GM15510 (cell line): Measurements from ENCODE around the gene MAGEB4.

Source experiments
- POLR2A ChIP-seq: IDR thresholded peaks from 3 replicates; pipeline ENCODE4 v1.6.1; 2011; ENCODE audit warnings: borderline replicate concordance; ENCODE audit not compliant: insufficient read length; ENCODE audit errors: extremely low read depth

The MAGEB4 gene, protein sequence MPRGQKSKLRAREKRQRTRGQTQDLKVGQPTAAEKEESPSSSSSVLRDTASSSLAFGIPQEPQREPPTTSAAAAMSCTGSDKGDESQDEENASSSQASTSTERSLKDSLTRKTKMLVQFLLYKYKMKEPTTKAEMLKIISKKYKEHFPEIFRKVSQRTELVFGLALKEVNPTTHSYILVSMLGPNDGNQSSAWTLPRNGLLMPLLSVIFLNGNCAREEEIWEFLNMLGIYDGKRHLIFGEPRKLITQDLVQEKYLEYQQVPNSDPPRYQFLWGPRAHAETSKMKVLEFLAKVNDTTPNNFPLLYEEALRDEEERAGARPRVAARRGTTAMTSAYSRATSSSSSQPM

DNA sequence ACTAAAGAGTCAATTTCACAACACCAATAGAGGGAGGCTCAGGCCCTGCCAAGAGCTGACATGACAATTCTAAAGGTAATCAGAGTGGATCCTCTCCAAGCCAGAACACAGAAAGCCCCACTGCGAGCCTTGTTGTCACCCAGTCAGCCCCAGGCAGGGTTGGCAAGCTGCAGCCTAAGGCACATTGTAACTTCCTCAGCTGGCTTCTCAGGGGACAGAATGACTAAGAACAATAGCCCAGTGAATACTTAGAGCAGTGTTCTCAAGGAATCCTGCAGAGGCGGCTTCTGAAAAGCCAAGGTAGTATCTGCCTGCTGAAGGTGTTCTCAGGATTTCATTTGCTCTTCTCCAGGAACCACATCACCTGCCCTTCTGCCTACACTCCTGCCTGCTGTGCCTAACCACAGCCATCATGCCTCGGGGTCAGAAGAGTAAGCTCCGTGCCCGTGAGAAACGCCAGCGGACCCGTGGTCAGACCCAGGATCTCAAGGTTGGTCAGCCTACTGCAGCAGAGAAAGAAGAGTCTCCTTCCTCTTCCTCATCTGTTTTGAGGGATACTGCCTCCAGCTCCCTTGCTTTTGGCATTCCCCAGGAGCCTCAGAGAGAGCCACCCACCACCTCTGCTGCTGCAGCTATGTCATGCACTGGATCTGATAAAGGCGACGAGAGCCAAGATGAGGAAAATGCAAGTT, at the start of gene MAGEB4:
MAGEB4 (plus strand) TSS at position 277 of the 692 bp plus-strand sequence; CDS start at position 413, 136 bp downstream.
- no peak for TF ChIP-seq POLR2A

DNA sequence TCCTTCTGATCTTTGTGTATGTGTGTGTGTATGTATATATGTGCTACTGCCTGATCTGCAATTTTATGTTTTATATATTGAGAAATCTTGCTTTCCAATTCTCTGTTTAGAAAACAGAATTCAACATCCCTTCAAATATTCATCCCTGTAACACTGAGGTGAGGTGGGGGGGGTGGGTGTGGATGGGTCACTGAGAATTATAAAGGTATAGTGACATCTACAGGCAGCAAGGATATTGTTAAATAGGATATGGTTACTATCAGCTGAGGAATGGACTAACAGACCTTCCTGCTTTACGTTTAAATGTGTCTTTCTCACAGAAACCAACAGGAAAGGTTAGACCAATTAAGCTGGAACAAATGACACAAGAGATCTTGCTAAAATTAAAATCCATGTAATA, 45.5 kb upstream of the MAGEB4 start:
- TF ChIP-seq POLR2A = no peak

DNA sequence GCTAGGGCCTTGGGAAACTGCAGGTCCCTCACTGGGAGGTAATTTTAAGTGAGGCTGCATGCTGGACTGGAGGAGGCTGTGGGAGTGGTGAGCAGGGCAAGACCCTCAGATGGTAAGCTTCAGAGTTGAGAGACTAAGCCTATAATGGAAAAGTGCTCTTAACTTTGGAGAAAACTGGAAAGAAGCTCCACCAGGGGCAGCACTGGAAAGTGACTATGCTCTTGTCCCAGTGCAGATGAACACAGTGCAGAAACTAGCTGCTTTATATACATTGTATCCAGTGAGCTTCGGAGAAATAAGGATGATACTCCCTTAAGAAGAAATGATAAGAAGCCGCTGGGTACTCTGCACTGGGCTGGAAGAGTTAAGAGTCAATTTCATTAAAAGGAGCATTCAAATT, 29.6 kb upstream of the MAGEB4 start:
- no peak for TF ChIP-seq POLR2A

DNA sequence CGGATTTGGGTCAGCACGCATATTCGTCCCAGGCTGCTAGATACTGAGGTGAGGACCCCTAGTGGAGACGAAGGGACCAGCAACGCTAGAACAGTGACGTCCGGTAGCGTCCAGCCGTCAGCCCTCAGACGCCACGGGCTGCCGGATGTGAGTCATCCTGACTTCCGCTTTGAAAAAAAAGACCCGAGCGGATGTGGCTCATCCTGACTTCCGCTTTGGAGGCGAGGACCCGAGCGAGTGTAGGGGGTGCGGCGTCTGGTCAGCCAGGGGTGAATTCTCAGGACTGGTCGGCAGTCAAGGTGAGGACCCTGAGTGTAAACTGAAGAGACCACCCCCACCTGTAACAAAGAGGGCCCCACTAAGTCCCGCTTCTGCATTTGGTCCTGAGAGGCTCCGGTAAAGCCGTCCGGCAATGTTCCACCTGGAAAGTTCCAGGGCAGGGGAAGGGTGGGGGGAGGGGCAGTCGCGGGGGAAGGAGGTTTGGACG, 26.4 kb upstream of the MAGEB4 start, which contains the start of gene MAGEB2:
MAGEB2 (plus strand) TSS at position 207 of the 487 bp plus-strand sequence. CDS start 3,018 bp downstream, outside the sequence.
- no peak for TF ChIP-seq POLR2A

DNA sequence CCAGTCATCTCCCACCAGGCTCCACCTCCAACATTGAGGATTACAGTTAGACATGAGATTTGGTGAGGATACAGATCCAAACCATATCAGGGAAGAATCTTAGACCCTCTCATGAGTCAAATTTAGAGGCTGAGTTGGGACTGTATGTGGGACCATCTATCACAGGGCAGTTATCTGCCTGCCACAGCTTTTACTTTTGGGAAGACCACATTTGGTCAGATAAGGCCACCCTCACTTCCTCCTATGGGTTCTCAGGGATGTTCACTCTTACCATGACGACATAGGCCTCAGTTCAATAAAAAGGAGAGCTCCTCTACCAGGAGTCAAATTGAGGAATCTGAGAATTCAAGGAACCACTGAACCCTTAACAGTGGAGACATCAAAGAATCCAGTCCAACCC, 24.3 kb upstream of the MAGEB4 start:
- TF ChIP-seq POLR2A = no peak

DNA sequence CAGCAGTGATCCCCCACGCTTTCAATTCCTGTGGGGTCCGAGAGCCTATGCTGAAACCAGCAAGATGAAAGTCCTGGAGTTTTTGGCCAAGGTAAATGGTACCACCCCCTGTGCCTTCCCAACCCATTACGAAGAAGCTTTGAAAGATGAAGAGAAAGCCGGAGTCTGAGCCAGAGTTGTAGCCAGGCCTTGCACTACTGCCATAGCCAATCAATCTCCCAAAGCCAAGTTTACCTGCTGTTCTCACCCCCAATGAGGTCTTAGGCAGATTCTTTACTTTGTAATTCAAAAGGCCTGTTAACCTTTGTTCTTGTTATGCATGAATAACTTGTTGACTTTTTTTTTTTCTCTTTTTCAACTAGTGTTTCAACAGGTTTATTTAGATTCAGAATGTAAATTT, 22.4 kb upstream of the MAGEB4 start:
- no peak for TF ChIP-seq POLR2A

DNA sequence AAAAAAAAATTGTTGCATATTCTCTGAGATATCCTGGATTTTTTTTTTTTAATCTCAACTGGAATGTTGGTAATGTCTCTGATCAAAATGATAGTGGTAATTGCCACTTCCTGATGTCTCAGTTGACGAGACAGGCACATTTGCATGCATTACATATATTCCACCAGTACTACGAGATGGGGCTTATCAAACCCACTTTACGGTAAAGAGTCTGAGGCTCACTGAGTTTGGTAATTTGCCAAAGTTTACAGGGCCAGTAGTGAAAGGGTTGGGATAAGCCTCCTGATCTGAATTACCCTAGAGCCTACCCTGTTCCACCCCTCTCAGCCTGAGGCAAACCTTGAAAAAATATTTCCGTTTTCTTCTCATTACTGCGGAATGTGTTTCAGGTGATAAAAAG, 21.1 kb upstream of the MAGEB4 start:
- TF ChIP-seq POLR2A = no peak

DNA sequence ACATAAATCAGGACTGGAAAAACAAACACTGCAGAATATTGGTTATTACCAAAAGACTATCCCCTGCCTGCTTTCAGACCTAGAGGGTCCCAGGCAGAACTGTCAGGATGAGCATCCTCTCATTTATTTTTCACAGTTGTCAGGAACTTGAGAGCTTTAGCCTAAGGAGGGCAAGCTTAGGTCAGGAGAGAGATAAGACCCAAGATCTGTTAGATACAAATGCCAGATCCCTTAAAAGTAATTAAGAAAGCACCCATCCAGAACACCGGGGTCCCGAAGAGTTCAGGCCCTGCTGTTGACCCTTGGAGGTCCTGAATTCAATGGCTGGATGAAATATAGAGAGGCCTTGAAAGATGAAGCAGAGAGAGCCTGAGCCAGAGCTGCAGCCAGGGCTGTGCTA, 17.3 kb upstream of the MAGEB4 start:
- TF ChIP-seq POLR2A = no peak

DNA sequence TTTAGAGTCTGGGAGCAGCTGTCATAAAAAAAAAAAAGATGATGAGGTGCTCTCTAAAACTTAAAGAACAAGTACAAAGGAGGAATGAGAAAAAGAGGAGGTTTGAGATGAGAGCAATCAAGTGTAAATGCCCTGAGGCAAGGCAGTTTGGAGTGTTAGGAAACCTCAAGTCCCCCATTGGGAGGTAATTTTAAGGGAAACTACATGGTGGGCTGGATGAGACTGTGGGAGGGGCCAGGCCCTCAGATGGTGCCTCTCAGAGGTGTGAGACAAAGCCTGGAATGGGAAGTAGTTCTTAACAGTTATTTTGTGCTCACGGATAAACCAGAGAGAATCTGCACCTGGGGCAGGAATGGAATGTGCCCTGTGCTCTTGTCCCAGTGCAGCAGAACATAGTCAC, 13.3 kb upstream of the MAGEB4 start:
- TF ChIP-seq POLR2A = no peak

DNA sequence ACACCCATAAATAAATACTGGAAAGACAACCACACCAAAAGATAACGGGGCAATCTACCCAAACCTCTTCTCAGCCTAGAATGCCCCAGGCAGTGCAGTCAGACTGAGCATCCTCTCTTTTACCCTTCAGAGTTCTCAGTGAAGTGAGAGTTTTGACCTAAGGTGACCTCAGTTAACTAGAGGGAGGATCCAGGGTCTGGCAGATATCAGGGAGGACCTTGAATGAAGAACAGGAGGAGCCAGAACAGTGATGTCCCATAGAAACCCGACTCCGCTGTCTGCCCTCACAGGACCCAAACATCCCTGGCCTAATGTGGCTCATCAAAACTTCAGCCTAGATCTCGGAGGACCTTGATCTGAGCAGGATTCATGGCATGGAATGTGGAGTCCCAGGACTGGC, 11.4 kb upstream of the MAGEB4 start, which contains the start of gene MAGEB3:
MAGEB3 (plus strand) TSS at position 263 of the 400 bp plus-strand sequence. CDS start 5,268 bp downstream, outside the sequence.
- no peak for TF ChIP-seq POLR2A

DNA sequence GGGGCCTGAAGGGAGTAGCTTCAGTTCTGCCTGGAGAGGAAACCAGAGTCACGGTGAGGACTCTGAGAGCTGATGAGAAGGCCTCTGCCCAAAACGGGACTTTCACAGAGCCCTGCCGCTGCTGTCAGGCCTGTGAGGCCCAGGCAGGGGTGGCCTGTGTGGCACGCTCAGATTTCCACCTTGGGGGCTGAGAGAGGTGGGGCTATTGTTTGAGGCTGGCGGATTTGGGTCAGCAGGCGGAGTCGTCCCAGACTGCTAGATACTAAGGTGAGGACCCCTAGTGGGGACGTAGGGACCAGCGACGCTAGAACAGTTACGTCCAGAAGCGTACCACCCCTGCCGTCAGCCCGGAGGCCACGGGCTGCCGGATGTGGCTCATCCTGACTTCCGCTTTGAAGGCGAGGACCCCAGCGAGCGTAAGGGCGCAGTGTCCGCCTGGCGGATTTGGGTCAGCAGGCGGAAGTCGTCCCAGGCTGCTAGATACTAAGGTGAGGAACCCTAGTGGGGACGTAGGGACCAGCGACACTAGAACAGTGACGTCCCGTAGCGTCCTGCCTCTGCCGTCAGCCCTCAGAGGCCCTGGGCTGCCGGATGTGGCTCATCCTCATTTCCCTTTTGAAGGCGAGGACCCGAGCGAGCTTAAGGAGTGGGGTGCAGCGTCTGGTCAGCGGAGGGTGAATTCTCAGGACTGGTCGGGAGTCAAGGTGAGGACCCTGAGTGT, 5.1 kb downstream of the MAGEB4 start, which contains the start of gene MAGEB1:
MAGEB1 (plus strand) TSS at position 378 of the 721 bp plus-strand sequence. CDS start 3,348 bp downstream, outside the sequence.
- TF ChIP-seq POLR2A = no peak

DNA sequence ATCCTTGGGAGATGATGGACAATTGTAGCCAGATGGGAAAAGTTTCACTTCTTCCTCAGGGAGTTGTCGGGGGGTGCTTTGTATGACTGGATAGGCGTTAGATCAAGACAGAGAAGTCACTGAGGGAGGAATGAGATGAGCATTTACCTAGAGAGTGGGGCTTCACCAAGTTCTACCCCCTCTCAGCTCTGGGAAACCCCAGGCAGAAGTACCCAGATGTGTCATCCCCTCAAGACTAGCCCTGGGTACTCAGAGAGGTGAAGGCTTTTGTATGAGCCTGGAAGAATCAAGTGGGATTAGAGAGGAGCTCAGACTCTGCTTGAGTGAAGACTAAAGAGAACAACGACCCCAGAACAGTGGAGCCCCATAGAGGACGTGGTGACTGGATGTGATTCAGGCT, 7.1 kb downstream of the MAGEB4 start:
- no peak for TF ChIP-seq POLR2A

DNA sequence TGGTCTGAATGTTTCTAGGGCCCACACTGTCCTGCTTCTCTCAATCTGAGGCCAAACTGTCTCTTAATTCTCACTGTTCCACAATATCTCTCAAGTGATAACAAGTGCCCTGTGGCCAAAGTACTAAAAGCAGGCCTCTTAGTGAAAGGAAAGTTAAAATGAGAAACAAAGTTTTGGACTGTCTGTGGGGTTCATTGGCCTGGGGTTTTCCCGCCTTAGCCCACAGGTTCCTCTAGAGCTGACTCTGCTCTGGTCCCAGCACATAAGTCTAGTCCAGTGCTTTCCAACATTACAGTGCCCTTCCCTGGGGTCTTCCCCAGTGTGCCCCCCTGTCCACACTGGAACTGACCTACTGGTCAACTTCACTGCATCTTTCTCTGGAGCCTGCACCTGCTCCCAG, 11.5 kb downstream of the MAGEB4 start:
- no peak for TF ChIP-seq POLR2A

DNA sequence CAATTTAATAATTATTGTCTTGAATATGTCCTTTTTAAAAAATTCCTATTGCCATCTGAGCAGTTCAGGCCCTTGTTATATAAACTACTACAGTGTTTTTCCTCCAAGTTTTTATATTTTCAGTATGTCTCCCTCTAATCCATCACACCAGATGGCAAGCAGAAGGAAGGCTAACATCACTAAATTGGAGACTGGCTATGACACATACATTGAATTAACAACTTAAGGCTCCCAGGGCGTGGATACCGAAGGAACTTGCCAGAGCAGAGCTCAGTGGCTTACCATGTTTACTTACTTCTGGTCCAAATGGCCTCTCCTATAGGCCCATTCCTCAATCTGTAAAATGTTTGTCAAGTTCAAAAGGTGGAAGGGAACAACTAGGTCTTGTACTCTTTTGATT, 18.1 kb downstream of the MAGEB4 start:
- no peak for TF ChIP-seq POLR2A

DNA sequence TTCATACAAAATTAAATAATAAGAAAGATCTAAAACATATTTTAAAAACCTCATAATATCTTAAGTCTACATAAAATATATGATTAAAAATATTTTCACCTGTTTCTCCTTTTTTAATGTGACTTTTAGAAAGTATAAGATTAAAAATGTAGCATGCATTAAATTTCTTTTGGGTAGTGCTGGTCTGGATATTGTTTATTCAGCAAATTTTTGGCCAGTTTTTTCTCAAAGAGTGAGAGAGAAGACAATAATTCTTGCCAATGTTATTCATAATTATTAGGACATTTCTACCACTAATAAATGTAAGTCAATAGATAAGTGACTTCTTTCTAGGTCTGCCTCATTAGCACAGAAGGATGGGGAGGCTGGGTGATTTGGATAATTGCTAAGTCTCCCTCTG, 19.2 kb downstream of the MAGEB4 start:
- TF ChIP-seq POLR2A = no peak

DNA sequence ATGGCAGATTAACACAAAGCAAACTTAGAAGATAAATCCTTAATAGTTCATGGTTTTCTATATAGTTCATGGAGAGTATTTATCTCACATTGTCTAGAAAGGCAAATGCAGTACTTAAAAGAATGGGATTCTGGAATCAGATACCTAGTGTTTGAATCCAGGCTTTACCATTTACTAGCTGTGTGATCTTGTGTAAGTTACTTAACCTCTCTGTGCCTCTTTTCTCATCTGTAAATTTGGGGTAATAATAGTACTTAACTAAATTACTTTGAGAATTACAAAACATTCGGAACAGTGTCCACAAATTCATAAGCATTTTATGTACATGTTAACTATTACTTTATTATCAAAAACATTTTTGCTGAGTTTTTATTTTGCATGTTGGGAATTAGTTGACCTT, 21.0 kb downstream of the MAGEB4 start:
- no peak for TF ChIP-seq POLR2A

DNA sequence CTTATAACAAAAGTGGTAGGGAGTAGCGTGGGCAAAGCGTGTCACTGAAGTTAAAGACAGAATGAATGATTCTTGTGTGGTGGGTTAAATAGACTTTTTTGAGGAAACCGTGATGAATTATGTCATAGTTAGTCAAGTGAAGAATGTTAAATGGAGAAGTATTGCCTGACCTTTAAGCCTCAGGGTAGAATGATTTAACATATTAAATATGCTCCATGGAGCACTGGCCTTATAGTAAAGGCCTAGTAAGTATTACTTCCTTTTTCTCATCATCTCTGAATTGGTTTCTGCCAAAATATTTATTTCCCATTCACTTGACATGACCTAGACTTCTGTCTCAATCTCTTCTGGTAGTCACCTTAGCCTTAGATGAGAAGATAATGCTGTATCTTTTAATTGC, 28.8 kb downstream of the MAGEB4 start:
- TF ChIP-seq POLR2A = no peak
